Measurements from ENCODE around the gene SCFD1. TPM values are rescaled to one million over a fixed set of nuclear protein-coding genes. Genes with fewer than 3 reads are reported as not detected.

Gene SCFD1
- total RNA-seq, 2 donors from 2014 or later = 20.5 to 28.6 TPM

GRCh38 chr14:30767624-30768023 is 145.5 kb downstream of the SCFD1 start:
- no peaks in the 10 kb centered on the region for H3K27me3 ChIP-seq
- TF ChIP-seq, protein P1, sequence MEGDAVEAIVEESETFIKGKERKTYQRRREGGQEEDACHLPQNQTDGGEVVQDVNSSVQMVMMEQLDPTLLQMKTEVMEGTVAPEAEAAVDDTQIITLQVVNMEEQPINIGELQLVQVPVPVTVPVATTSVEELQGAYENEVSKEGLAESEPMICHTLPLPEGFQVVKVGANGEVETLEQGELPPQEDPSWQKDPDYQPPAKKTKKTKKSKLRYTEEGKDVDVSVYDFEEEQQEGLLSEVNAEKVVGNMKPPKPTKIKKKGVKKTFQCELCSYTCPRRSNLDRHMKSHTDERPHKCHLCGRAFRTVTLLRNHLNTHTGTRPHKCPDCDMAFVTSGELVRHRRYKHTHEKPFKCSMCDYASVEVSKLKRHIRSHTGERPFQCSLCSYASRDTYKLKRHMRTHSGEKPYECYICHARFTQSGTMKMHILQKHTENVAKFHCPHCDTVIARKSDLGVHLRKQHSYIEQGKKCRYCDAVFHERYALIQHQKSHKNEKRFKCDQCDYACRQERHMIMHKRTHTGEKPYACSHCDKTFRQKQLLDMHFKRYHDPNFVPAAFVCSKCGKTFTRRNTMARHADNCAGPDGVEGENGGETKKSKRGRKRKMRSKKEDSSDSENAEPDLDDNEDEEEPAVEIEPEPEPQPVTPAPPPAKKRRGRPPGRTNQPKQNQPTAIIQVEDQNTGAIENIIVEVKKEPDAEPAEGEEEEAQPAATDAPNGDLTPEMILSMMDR (IDR thresholded peaks at IDR 0.05) = no peak
- H3K9me3 ChIP-seq = peaks cover 0 to 22% of the 10 kb centered on the region in 2 donors
- no peak overlapping the region for H3K4me3 ChIP-seq
- no peak for DNase-seq (ENCODE audit: low spot score)
- H3K4me1 ChIP-seq = no peaks in the 10 kb centered on the region
- no peaks in the 10 kb centered on the region for H3K36me3 ChIP-seq
- H3K27ac ChIP-seq = no peak overlapping the region

- TF ChIP-seq, protein P1 (IDR thresholded peaks at IDR 0.05) = no peak
- Histone ChIP-seq H3K4me1 (no peaks in the 10 kb centered on the region), H3K4me3 (no peak overlapping the region), H3K36me3 (no peaks in the 10 kb centered on the region), H3K27me3 (no peaks in the 10 kb centered on the region), H3K9me3 (peaks cover 0 to 10% of the 10 kb centered on the region in 2 donors), H3K27ac (no peak overlapping the region)
- DNase-seq (ENCODE audit: low spot score) = no peak
These were observed 146.7 kb downstream of the SCFD1 start for GRCh38 chr14:30768791-30769190.

- H3K27ac ChIP-seq = no peak overlapping the region
- no peak overlapping the region for H3K4me3 ChIP-seq
- no peaks in the 10 kb centered on the region for H3K9me3 ChIP-seq
- TF ChIP-seq, protein P1 (IDR thresholded peaks at IDR 0.05) = no peak
- no peaks in the 10 kb centered on the region for H3K36me3 ChIP-seq
- H3K27me3 ChIP-seq = no peaks in the 10 kb centered on the region
- no peak for DNase-seq (ENCODE audit: low spot score)
- no peaks in the 10 kb centered on the region for H3K4me1 ChIP-seq
These were observed 148.3 kb downstream of the SCFD1 start for GRCh38 chr14:30770376-30770775.

DNA sequence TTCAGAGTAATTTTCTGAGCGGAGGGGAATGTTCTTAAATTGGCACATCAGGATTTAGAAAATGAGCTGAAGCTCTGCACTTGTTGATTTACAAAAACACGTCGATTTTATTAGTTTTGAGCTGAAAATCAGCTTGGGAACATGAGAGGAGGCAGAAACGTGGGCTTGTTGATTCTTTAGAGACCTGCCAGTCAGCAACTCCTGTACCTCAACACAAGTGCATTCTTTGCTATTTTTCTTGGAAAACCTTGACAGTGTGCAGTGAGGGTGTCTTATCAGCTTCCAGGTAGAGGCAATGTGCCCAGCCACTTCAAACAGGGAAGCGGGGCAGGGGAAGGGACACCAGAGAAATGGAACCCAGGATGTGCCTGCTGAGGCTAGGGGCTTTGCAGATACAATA is 149.5 kb downstream of the SCFD1 start:
- Histone ChIP-seq H3K9me3 (no peaks in the 10 kb centered on the region), H3K4me3 (no peak overlapping the region), H3K4me1 (no peaks in the 10 kb centered on the region), H3K36me3 (no peaks in the 10 kb centered on the region), H3K27me3 (no peaks in the 10 kb centered on the region), H3K27ac (no peak overlapping the region)
- no peak for DNase-seq (ENCODE audit: low spot score)
- TF ChIP-seq, protein P1 (IDR thresholded peaks at IDR 0.05) = no peak

GRCh38 chr14:30779210-30779609 is 157.1 kb downstream of the SCFD1 start:
- Histone ChIP-seq H3K4me1 (no peaks in the 10 kb centered on the region), H3K36me3 (no peaks in the 10 kb centered on the region), H3K4me3 (no peak overlapping the region), H3K9me3 (no peaks in the 10 kb centered on the region), H3K27ac (no peak overlapping the region), H3K27me3 (no peaks in the 10 kb centered on the region)
- no peak for DNase-seq (ENCODE audit: low spot score)
- TF ChIP-seq, protein P1 (IDR thresholded peaks at IDR 0.05) = no peak

Other genes starting within 250 kb of the SCFD1 start
- 1 to 10 TPM; 4.2 to 4.5 TPM for gene G2E3, start 63.2 kb upstream of the SCFD1 start, total RNA-seq